GM12873 (cell line): Measurements from ENCODE around the gene SRRT.

Experiments
- TF ChIP-seq, protein P1 (sequence below): IDR thresholded peaks from 2 replicates; pipeline ENCODE4 v1.5.1; 2012; ENCODE audit warnings: low read depth, mild to moderate bottlenecking, moderate library complexity, low read length, control low read depth; ENCODE audit not compliant: insufficient read depth; ENCODE audit errors: missing control alignments

Gene SRRT

DNA sequence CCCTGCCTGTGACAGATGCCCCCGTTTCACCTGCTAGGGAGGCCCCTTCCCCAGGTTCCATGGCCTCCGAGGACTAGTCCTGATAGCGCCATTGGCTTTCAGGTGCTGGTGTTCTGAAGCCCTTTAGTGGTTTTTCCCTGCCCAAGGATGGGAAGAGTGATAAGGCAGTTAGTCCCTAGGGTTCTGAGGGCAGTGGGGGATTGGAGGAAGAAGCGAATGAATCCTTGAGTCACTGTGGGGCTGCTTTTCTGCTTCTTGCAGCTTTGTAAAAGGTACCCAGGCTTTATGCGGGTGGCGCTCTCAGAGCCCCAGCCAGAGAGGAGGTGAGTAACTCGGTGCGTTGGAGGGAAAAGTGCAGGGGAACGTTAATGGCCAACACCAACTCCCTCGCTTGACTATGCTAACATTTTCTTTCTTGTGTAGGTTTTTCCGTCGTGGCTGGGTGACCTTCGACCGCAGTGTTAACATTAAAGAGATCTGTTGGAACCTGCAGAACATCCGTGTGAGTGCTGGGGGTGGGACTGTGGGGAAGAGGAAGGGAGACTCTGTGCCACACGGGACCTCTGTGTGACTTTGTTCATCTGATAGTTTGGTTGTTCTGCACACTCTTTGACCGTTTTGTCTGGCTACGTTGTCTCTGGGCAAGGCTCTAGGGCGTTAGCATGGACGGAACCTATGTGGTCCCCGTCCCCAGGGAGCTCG is 10.7 kb downstream of the SRRT start:
- TF ChIP-seq, protein P1, sequence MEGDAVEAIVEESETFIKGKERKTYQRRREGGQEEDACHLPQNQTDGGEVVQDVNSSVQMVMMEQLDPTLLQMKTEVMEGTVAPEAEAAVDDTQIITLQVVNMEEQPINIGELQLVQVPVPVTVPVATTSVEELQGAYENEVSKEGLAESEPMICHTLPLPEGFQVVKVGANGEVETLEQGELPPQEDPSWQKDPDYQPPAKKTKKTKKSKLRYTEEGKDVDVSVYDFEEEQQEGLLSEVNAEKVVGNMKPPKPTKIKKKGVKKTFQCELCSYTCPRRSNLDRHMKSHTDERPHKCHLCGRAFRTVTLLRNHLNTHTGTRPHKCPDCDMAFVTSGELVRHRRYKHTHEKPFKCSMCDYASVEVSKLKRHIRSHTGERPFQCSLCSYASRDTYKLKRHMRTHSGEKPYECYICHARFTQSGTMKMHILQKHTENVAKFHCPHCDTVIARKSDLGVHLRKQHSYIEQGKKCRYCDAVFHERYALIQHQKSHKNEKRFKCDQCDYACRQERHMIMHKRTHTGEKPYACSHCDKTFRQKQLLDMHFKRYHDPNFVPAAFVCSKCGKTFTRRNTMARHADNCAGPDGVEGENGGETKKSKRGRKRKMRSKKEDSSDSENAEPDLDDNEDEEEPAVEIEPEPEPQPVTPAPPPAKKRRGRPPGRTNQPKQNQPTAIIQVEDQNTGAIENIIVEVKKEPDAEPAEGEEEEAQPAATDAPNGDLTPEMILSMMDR, result no peak

GRCh38 chr7:100886142-100886935 is 11.4 kb downstream of the SRRT start:
- TF ChIP-seq, protein P1, result no peak

DNA sequence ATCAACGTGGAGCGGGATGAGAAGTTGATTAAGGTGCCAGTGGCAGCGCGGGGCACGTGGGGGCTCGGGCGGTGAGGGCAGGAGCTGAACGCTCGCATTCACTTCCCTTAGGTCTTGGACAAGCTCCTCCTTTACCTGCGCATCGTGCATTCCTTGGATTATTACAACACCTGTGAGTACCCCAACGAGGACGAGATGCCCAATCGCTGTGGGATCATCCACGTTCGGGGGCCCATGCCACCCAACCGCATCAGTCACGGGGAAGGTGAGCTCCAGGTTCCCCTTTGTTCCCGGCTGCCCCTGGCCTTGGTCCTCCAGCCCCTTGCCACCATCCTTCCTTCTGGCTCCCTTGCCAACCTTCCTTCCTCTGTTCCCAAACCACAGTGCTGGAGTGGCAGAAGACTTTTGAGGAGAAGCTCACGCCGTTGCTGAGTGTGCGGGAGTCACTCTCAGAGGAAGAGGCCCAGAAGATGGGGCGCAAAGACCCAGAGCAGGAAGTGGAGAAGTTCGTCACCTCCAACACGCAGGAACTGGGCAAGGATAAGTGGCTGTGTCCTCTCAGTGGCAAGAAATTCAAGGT is 12.1 kb downstream of the SRRT start:
- TF ChIP-seq, protein P1, result no peak

GRCh38 chr7:100887516-100888290 is 12.8 kb downstream of the SRRT start:
- TF ChIP-seq, protein P1, result no peak

DNA sequence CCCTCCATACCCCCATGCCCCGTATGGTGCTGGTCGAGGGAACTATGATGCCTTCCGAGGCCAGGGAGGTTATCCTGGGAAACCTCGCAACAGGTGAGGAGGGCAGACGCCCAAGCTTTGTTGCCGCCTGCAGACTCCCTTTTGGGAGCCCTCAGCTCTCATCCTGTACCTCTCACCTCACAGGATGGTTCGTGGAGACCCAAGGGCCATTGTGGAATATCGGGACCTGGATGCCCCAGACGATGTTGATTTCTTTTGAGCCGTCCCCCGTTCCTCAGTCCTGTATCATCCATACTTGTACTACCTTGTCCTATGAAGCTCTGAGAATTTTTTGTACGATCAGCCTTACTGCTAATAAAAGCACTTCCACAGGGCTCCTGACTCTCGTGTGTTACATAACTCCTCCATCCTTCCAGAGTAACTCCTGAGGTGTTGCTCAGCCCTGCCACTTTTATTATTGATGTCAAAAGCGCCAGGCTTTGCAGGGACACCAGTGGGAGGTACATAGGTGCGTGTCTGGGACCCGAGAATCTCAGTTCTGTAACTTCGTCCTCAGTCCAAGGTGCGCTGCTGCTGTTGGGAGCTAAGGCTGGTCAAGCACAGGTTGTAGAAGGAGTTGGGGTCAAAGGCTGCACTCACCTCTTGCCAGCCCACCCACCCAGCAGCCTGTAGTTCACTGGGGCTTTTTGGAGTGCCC is 13.5 kb downstream of the SRRT start:
- TF ChIP-seq, protein P1, result no peak

- TF ChIP-seq, protein P1, result no peak
Measured at GRCh38 chr7:100888988-100889750, 14.3 kb downstream of the SRRT start, which contains the start of gene UFSP1. UFSP1 (minus strand) TSS chr7:100889715; CDS start chr7:100889271, 444 bp downstream.
